IMR-90 (cell line): Measurements from ENCODE around the gene FAM98C. TPM values are rescaled to one million over a fixed set of nuclear protein-coding genes. Genes with fewer than 3 reads are reported as not detected.

Source experiments
- RAD21 ChIP-seq: IDR thresholded peaks from 2 replicates; pipeline ENCODE4 v1.6.1; 2012; ENCODE audit warnings: low read length, improper control_type of control experiment
- polyA plus RNA-seq, 3 experiments: library from polyadenylated mRNA; depleted of rRNA; stranded (reverse); fragments of >200 nt; gene quantifications; 2 replicates each; pipeline ENCODE4 v1.2.3, GENCODE V29; 2012; ENCODE audit warnings: low replicate concordance in 1 of 3
- total RNA-seq: library from RNA; depleted of rRNA; stranded (reverse); fragments of >200 nt; gene quantifications from 2 replicates; pipeline ENCODE4 v1.2.3, GENCODE V29; 2012
- TF ChIP-seq, protein P1 (sequence below): conservative IDR thresholded peaks from 2 replicates; pipeline ENCODE4 v1.5.1; 2012; ENCODE audit warnings: mild to moderate bottlenecking, low read depth, low read length, improper control_type of control experiment

The FAM98C gene
- total and polyA plus RNA-seq, 2 of the 4 experiments (the other 2 are of a cell fraction), result 3.6 to 17.9 TPM

DNA sequence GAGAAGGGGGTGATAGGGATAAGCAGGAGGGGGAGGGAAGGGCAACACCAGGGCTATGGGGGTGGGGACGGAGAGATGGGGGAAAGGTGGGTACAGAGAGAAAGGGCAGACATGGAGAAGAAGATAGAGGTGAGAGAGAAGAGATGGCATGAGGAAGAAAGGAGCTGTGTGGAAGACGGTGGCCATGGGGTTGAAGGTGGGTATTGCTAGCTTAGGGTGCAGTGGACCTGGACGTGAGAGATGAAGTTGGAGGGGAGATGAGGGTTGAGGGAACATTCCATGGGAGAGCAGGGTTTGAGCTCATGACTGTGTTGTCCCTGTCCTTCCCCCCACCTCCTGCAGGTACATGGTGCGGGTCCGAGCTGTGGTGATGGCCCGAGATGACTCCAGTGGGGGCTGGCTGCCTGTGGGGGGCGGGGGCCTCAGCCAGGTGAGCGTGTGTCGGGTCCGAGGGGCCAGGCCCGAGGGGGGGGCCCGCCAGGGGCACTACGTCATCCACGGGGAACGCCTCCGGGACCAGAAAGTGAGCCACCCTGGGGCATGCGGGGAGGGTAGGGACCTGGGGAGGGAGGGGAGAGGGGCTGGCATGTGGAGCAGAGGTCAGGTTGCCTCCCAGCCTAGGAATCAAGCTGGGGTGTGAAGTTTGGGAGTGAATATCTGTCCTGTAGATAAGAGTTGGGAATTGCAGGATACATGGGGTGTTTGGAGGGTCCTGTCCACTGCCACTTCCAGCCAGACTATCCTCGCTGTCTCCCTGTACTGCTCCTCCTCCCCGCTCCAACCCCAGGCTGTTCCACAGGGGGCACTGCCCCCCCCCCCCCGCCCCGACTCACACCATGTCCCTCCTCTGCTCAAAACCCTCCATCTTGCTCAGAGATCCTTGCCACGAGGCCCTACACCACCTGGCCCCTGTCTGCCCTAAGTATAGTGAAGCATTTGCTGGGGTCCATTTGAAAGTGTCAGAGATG is 12.7 kb upstream of the FAM98C start (continued):
- TF ChIP-seq, protein P1, sequence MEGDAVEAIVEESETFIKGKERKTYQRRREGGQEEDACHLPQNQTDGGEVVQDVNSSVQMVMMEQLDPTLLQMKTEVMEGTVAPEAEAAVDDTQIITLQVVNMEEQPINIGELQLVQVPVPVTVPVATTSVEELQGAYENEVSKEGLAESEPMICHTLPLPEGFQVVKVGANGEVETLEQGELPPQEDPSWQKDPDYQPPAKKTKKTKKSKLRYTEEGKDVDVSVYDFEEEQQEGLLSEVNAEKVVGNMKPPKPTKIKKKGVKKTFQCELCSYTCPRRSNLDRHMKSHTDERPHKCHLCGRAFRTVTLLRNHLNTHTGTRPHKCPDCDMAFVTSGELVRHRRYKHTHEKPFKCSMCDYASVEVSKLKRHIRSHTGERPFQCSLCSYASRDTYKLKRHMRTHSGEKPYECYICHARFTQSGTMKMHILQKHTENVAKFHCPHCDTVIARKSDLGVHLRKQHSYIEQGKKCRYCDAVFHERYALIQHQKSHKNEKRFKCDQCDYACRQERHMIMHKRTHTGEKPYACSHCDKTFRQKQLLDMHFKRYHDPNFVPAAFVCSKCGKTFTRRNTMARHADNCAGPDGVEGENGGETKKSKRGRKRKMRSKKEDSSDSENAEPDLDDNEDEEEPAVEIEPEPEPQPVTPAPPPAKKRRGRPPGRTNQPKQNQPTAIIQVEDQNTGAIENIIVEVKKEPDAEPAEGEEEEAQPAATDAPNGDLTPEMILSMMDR, result no peak
- no peak for TF ChIP-seq RAD21
